Right cardiac atrium (tissue), 5 donors: Measurements from ENCODE around the gene NLN. TPM values are rescaled to one million over a fixed set of nuclear protein-coding genes. Genes with fewer than 3 reads are reported as not detected.
A peak's percentile ranks its signal among the peaks of the same experiment; 100 is the strongest.
"Not testable (repeated sequence)": the region's sequence is repeated elsewhere in the genome, so short reads cannot be mapped to it uniquely, and the experiment has no call there.

Experiments
- ATAC-seq, 2 donors: fragments of 200-7000 bp; cut with Tn5 transposase; one replicate each; pipeline versions ENCODE4 v1.8.0 to v1.9.1; 2020; ENCODE audit warnings: moderate library complexity in 2 of 2, mild to moderate bottlenecking in 1 of 2
- DNase-seq, 3 donors: peaks; one replicate each; pipeline ENCODE4 v3.0.0-alpha.2; 2020
- H3K27ac ChIP-seq: one replicate; pipeline ENCODE4 v1.5.1; 2013; ENCODE audit warnings: mild to moderate bottlenecking, low read length, control low read depth, moderate library complexity
- H3K27me3 ChIP-seq: one replicate; pipeline ENCODE4 v1.6.1; 2013; ENCODE audit not compliant: control insufficient read depth, insufficient read depth
- H3K4me1 ChIP-seq: one replicate; pipeline ENCODE4 v1.6.1; 2013; ENCODE audit warnings: low read length; ENCODE audit not compliant: control insufficient read depth, insufficient read depth
- H3K4me3 ChIP-seq: one replicate; pipeline ENCODE4 v1.5.1; 2013; ENCODE audit warnings: low read length, control low read depth
- H3K9me3 ChIP-seq: one replicate; pipeline ENCODE4 v1.6.1; 2013; ENCODE audit warnings: low read length; ENCODE audit not compliant: control insufficient read depth
- WGBS: extraction: QIAGEN DNeasy Blood & Tissue Kit; methylation state at CpG from one replicate; pipeline ENCODE4 v1.1.7; 2013; 5-methylcytosine and 5-hydroxymethylcytosine counted together
- intact Hi-C, 4 donors: fragments of 100-400 bp; cut with DNase I; formaldehyde crosslinking; loops; one replicate each; pipeline versions ENCODE4 v1.11.0 to v1.14.0; 2022 to 2023
- polyA plus RNA-seq: library from polyadenylated mRNA; stranded (reverse); fragments of 200-250 nt; gene quantifications from one replicate; pipeline ENCODE4 v1.2.3, GENCODE V29; 2013
- total RNA-seq, 4 donors: library from RNA; stranded (reverse); fragmentation: NEBNext Ultra II Directional; extraction: Animal tissue kit (Norgen Biotek cat#: 25700); gene quantifications; one replicate each; pipeline ENCODE4 v1.2.1, GENCODE V29; 2021
- donor health status: healthy with polysubstance abuse.
- donor health status: DM: no; HTN: yes; CAD: no.
- donor health status: DM: no; HTN: no; CAD: no.
- donor health status: DM: no; HTN: yes; CAD: no; lungs with severe emphysema.
- donor health status: DM: yes; HTN: yes; CAD: no.

Gene NLN
- total and polyA plus RNA-seq, 5 donors: 2.3 to 11.9 (median 11.1) TPM

GRCh38 chr5:65833780-65834179 is 111.8 kb downstream of the NLN start:
- ATAC-seq (peak in 1 of 2 donors; percentile 41), DNase-seq (no peak)
- H3K4me1 ChIP-seq: no peaks in the 10 kb centered on the region
- intact Hi-C loops: no loop called here
- H3K27me3 ChIP-seq: no peaks in the 10 kb centered on the region
- no peak overlapping the region for H3K27ac ChIP-seq
- no peaks in the 10 kb centered on the region for H3K9me3 ChIP-seq
- 78% methylated on average over 5 of the region's 5 CpGs for WGBS
- no peak overlapping the region for H3K4me3 ChIP-seq

- 98% methylated on average over 1 of the region's 1 CpG for WGBS
- DNase-seq: no peak
- Histone ChIP-seq H3K9me3 (no peaks in the 10 kb centered on the region), H3K27me3 (no peaks in the 10 kb centered on the region), H3K4me3 (no peak overlapping the region), H3K4me1 (no peaks in the 10 kb centered on the region), H3K27ac (no peak overlapping the region)
- ATAC-seq: no peak
- intact Hi-C loops: no loop called here
These were observed 112.3 kb downstream of the NLN start for GRCh38 chr5:65834306-65834705.

- Histone ChIP-seq H3K9me3 (no peaks in the 10 kb centered on the region), H3K27ac (no peak overlapping the region), H3K4me1 (no peaks in the 10 kb centered on the region), H3K27me3 (no peaks in the 10 kb centered on the region), H3K4me3 (no peak overlapping the region)
- intact Hi-C loops: no loop called here
- DNase-seq (no peak), ATAC-seq (no peak)
- WGBS: 70% methylated on average over 2 of the region's 2 CpGs
These were observed 113.2 kb downstream of the NLN start for GRCh38 chr5:65835191-65835590.

- intact Hi-C loops: no loop called here
These were observed 115.1 kb downstream of the NLN start for GRCh38 chr5:65837139-65837538.

GRCh38 chr5:65839170-65839569 is 117.2 kb downstream of the NLN start:
- H3K9me3 ChIP-seq, ATAC-seq, H3K4me3 ChIP-seq, intact Hi-C loops, H3K4me1 ChIP-seq, H3K27me3 ChIP-seq, DNase-seq, H3K27ac ChIP-seq: not testable (repeated sequence)

More at GRCh38 chr5:65837139-65837538, 115.1 kb downstream of the NLN start:
- H3K4me3 ChIP-seq: no peak overlapping the region
- no peaks in the 10 kb centered on the region for H3K9me3 ChIP-seq
- H3K27me3 ChIP-seq: no peaks in the 10 kb centered on the region
- H3K4me1 ChIP-seq: no peaks in the 10 kb centered on the region
- DNase-seq (no peak), ATAC-seq (no peak)
- no peak overlapping the region for H3K27ac ChIP-seq

- Histone ChIP-seq H3K4me3 (no peak overlapping the region), H3K9me3 (no peaks in the 10 kb centered on the region), H3K27ac (no peak overlapping the region), H3K27me3 (no peaks in the 10 kb centered on the region), H3K4me1 (no peaks in the 10 kb centered on the region)
- DNase-seq: no peak
- no peak for ATAC-seq
- WGBS: 72% methylated on average over 3 of the region's 3 CpGs
- intact Hi-C loops: no loop called here
These were observed 118.1 kb downstream of the NLN start for GRCh38 chr5:65840071-65840470.

- intact Hi-C loops, DNase-seq, H3K9me3 ChIP-seq, H3K4me1 ChIP-seq, H3K27me3 ChIP-seq, ATAC-seq, H3K27ac ChIP-seq, H3K4me3 ChIP-seq: not testable (repeated sequence)
- WGBS: 87% methylated on average over 4 of the region's 4 CpGs
These were observed 122.8 kb downstream of the NLN start for GRCh38 chr5:65844763-65845162.

GRCh38 chr5:65846101-65846500 is 124.1 kb downstream of the NLN start:
- no peak overlapping the region for H3K27ac ChIP-seq
- 85% methylated on average over 1 of the region's 1 CpG for WGBS
- H3K4me1 ChIP-seq: no peaks in the 10 kb centered on the region
- ATAC-seq: no peak
- DNase-seq: no peak
- intact Hi-C loops: no loop called here
- no peak overlapping the region for H3K4me3 ChIP-seq
- H3K27me3 ChIP-seq: no peaks in the 10 kb centered on the region
- no peaks in the 10 kb centered on the region for H3K9me3 ChIP-seq

- intact Hi-C loops, H3K4me1 ChIP-seq, H3K9me3 ChIP-seq, H3K27me3 ChIP-seq, ATAC-seq, H3K27ac ChIP-seq, DNase-seq, H3K4me3 ChIP-seq: not testable (repeated sequence)
- WGBS: 95% methylated on average over 5 of the region's 5 CpGs
These were observed 125.0 kb downstream of the NLN start for GRCh38 chr5:65847019-65847418.

GRCh38 chr5:65849918-65850317 is 127.9 kb downstream of the NLN start:
- H3K27me3 ChIP-seq, H3K4me3 ChIP-seq, intact Hi-C loops, H3K4me1 ChIP-seq, H3K27ac ChIP-seq, ATAC-seq, H3K9me3 ChIP-seq, DNase-seq: not testable (repeated sequence)
- WGBS: 67% methylated on average over 1 of the region's 1 CpG

GRCh38 chr5:65854925-65855324 is 132.9 kb downstream of the NLN start:
- Histone ChIP-seq H3K4me1 (no peaks in the 10 kb centered on the region), H3K4me3 (no peak overlapping the region), H3K9me3 (no peaks in the 10 kb centered on the region), H3K27ac (no peak overlapping the region), H3K27me3 (no peaks in the 10 kb centered on the region)
- intact Hi-C loops: no loop called here
- no peak for DNase-seq
- WGBS: 93% methylated on average over 2 of the region's 2 CpGs
- ATAC-seq: no peak

- H3K4me1 ChIP-seq: no peaks in the 10 kb centered on the region
- no peak overlapping the region for H3K27ac ChIP-seq
- H3K27me3 ChIP-seq: no peaks in the 10 kb centered on the region
- H3K9me3 ChIP-seq: no peaks in the 10 kb centered on the region
- DNase-seq: no peak
- intact Hi-C loops: no loop called here
- ATAC-seq: no peak
- no peak overlapping the region for H3K4me3 ChIP-seq
These were observed 133.8 kb downstream of the NLN start for GRCh38 chr5:65855766-65856315.
